Middle frontal gyrus (tissue), 1 donor: Measurements from ENCODE around the gene UTP25.
"Not testable (repeated sequence)": the region's sequence is repeated elsewhere in the genome, so short reads cannot be mapped to it uniquely, and the experiment has no call there.

Experiments
- DNase-seq: peaks from one replicate; pipeline ENCODE4 v3.0.0-alpha.2; 2015; ENCODE audit warnings: low spot score; ENCODE audit errors: extremely low spot score

Gene UTP25

DNA sequence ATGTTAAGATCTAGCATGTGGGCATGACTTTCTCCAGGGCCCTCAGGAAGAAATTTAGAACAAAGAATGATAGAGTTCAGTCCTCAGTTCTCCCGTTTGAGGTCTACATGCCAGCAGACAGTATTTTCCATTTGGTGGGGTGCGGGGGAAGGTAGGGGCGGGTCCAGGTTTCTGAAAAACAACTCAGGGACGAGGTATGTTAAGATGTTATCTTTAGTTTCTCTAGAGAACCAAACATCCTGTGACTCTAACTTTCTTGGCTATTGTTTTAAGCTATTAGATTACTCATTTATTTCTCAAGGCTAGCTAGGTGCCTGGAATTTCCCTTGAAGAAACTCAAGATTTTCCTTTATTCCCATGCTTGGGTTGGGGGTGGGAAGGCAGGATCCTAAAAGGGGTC lies 67.9 kb downstream of the UTP25 start:
- DNase-seq: no peak

DNA sequence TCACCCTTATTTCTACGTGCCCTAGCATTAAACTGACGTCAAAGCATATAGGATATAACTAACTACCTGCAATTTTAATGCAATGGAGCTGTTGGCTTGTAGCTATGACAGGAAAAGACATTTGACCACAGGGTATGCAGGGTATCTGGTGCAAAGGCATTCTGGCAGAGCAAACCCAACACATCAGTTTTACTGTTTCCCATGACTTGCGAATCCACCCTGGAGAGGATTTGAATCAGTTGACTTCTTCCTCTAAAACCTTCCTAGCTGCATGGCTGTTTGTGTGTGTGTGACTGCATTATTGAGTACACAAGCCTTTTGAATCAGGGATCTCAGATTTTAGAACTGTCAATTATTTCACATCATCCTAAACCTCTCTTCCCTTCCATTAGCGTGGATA lies 68.6 kb downstream of the UTP25 start:
- no peak for DNase-seq

DNA sequence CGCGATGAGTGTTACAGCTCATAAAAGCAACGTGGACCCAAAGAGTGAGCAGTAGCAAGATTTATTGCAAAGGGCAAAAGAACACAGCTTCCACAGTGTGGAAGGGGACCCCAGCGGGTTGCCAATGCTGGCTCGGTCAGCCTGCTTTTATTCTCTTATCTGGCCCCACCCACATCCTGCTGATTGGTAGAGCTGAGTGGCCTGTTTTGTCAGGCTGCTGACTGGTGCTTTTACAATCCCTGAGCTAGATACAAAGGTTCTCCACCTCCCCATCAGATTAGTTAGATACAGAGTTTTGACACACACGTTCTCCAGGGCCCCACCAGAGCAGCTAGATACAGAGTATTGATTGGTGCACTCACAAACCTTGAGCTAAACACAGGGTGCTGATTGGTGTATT lies 70.5 kb downstream of the UTP25 start:
- DNase-seq: not testable (repeated sequence)

DNA sequence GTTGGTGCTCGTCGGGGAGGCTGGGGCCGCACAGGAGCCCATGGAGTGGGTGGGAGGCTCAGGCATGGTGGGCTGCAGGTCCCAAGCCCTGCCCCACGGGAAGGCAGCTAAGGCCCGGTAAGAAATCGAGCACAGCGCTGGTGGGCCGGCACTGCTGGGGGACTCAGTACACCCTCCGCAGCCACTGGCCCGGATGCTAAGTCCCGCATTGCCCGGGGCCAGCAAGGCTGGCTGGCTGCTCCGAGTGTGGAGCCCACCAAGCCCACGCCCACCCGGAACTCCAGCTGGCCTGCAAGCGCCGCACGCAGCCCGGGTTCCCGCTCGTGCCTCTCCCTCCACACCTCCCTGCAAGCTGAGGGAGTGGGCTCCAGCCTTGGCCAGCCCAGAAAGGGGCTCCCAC lies 71.1 kb downstream of the UTP25 start:
- DNase-seq: not testable (repeated sequence)

DNA sequence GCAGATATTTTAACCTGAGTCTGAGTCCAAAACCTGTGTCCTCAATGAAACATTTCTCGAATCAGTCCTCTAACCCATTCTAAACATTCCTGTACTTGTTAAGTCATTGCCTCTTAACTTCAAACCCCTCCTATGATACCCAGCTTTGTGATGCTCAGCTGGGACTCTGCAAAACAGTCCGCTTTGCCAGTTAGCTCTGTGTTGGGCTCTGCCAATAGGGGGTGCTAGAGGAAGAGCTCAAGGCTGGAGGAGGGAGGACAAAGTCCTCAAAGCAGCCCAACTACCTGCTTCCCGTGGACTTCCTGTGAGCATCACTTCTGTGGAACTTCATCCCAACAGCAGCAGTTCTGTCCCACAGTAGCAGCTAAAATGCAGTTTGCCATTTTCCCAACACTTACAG lies 72.2 kb downstream of the UTP25 start:
- no peak for DNase-seq

- DNase-seq: no peak
Measured at GRCh38 chr1:209900734-209901133, 73.0 kb downstream of the UTP25 start.

- DNase-seq: no peak
Measured at GRCh38 chr1:209901211-209901610, 73.4 kb downstream of the UTP25 start.

- DNase-seq: not testable (repeated sequence)
Measured at GRCh38 chr1:209904774-209905173, 77.0 kb downstream of the UTP25 start.
